Suprapubic skin (tissue), 4 donors: ENCODE measurements around the gene AKAP17A. TPM values are rescaled to one million over a fixed set of nuclear protein-coding genes. Genes with fewer than 3 reads are reported as not detected.
"Not testable (repeated sequence)": the region's sequence is repeated elsewhere in the genome, so short reads cannot be mapped to it uniquely, and the experiment has no call there.

Experiments used
- DNase-seq, 2 donors: peaks; one replicate each; pipeline ENCODE4 v3.0.0-alpha.2; 2019; ENCODE audit warnings: low spot score in 2 of 2
- H3K27ac ChIP-seq: fragments of 200-600 bp; sonication (generic); one replicate; pipeline ENCODE4 v1.5.1; 2019
- H3K27me3 ChIP-seq: fragments of 200-600 bp; sonication (generic); one replicate; pipeline ENCODE4 v1.5.1; 2019
- H3K36me3 ChIP-seq: fragments of 200-600 bp; sonication (generic); one replicate; pipeline ENCODE4 v1.5.1; 2019
- H3K4me1 ChIP-seq: fragments of 200-600 bp; sonication (generic); one replicate; pipeline ENCODE4 v1.5.1; 2019
- H3K4me3 ChIP-seq: fragments of 200-600 bp; sonication (generic); one replicate; pipeline ENCODE4 v1.5.1; 2019; ENCODE audit warnings: mild to moderate bottlenecking
- H3K9me3 ChIP-seq: fragments of 200-600 bp; sonication (generic); one replicate; pipeline ENCODE4 v1.5.1; 2019
- CTCF ChIP-seq, 2 donors: fragments of 200-600 bp in 1 of 2; fragments of 450-650 bp in 1 of 2; sonication (generic) in 1 of 2; IDR thresholded peaks; one replicate each; pipeline ENCODE4 v1.5.1; 2016 to 2019; ENCODE audit warnings: antibody characterized with exemption in 2 of 2, mild to moderate bottlenecking in 1 of 2, moderate library complexity in 1 of 2
- EP300 ChIP-seq: sonication (generic); formaldehyde crosslinking; IDR thresholded peaks from one replicate; pipeline ENCODE4 v1.6.1; 2017; ENCODE audit warnings: antibody characterized with exemption
- POLR2A ChIP-seq, 2 donors: fragments of 450-650 bp; IDR thresholded peaks; one replicate each; pipeline ENCODE4 v1.6.1; 2017; ENCODE audit warnings: antibody characterized with exemption in 2 of 2, mild to moderate bottlenecking in 2 of 2, moderate library complexity in 2 of 2
- POLR2AphosphoS5 ChIP-seq, 3 donors: sonication (generic); formaldehyde crosslinking; IDR thresholded peaks; one replicate each; pipeline ENCODE4 v1.6.1; 2017; ENCODE audit warnings: antibody characterized with exemption in 3 of 3
- WGBS: methylation state at CpG from one replicate; pipeline ENCODE4 v1.1.5; 2018; 5-methylcytosine and 5-hydroxymethylcytosine counted together
- total RNA-seq, 4 donors: library from RNA; depleted of rRNA; stranded (reverse); fragments of >200 nt; gene quantifications; one replicate each; pipeline ENCODE4 v1.1.0, GENCODE V29; 2016

The AKAP17A gene
- total RNA-seq, 4 donors from 2014 or later, result 31.4 to 86.7 (median 37.9) TPM

DNA sequence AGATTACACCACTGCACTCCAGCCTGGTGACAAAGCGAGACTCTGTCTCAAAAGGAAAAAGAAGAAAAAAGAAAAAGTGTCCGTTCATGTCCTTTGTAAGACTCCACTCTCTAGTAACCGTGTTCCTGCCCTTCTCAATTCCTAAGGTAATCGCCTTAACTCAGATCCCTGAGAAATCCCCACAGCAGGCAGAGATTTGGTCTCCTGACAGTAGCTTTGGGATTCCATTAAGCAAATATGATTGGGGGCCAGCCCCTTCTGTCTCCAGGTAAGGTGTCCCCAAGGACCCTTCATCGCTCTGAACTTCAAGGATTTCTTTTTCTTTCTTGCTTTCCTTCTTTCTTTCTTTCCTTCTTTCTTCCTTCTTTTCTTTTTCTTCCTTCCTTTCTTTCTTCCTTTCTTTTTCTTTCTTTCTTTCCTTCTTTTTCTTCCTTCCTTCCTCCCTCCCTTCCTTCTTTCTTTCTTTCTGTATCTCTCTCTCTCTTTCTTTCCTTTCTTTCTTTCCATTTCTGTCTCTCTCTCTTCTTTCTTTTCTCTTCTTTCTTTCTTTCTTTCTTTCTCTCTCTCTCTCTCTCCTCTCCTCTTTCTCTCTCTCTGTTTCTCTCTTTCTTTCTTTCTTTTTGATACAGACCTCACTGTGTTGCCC is 21.4 kb downstream of the AKAP17A start:
- 85% methylated on average over 5 of the region's 5 CpGs for WGBS
- no peak for TF ChIP-seq POLR2A (IDR thresholded peaks at IDR 0.05)
- TF ChIP-seq CTCF (IDR thresholded peaks at IDR 0.05), result no peak
- TF ChIP-seq EP300, result no peak
- no peak for TF ChIP-seq POLR2AphosphoS5 (IDR thresholded peaks at IDR 0.05)
- no peaks in the 10 kb centered on the region for H3K36me3 ChIP-seq
- no peaks in the 10 kb centered on the region for H3K9me3 ChIP-seq
- no peak for DNase-seq
- H3K4me3 ChIP-seq, result no peak overlapping the region
- no peak overlapping the region for H3K27ac ChIP-seq
- no peaks in the 10 kb centered on the region for H3K4me1 ChIP-seq
- no peaks in the 10 kb centered on the region for H3K27me3 ChIP-seq

DNA sequence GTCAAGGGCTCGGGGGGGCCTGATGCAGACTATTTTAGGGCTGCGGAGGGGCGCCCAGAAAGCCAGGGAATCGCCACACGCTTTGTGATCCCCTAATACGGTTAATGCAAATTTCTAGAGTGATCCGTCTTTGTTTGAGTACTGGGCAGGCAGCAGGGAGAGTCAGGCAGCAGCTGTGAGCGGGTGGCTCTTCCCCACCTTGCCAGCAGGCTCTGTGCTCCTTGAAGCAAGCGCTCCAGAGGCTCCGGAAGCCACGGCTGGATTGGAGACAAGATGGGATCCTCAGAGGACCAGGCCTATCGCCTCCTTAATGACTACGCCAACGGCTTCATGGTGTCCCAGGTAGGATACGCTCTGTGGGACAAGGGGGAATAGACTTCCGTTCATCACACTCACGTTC is 23.5 kb downstream of the AKAP17A start, which contains the start of gene ASMT:
TSS of gene ASMT (plus strand) at position 133 of the 400 bp plus-strand sequence. CDS start at position 274, 141 bp downstream.
- WGBS, result 79% methylated on average over 12 of the region's 17 CpGs
- no peaks in the 10 kb centered on the region for H3K4me1 ChIP-seq
- H3K27ac ChIP-seq, result no peak within 1 kb of the TSS
- no peaks in the 10 kb centered on the region for H3K36me3 ChIP-seq
- H3K27me3 ChIP-seq, result no peaks in the 10 kb centered on the region
- no peak for DNase-seq
- H3K9me3 ChIP-seq, result no peaks in the 10 kb centered on the region
- no peak for TF ChIP-seq POLR2AphosphoS5 (IDR thresholded peaks at IDR 0.05)
- H3K4me3 ChIP-seq, result no peak within 1 kb of the TSS

- Histone ChIP-seq H3K27me3 (no peaks in the 10 kb centered on the region), H3K9me3 (no peaks in the 10 kb centered on the region), H3K4me1 (no peaks in the 10 kb centered on the region), H3K36me3 (no peaks in the 10 kb centered on the region), H3K4me3 (no peak overlapping the region), H3K27ac (no peak overlapping the region)
- 72% methylated on average over 4 of the region's 4 CpGs for WGBS
- TF ChIP-seq POLR2AphosphoS5 (IDR thresholded peaks at IDR 0.05), result no peak
- no peak for TF ChIP-seq EP300
- TF ChIP-seq POLR2A (IDR thresholded peaks at IDR 0.05), result no peak
- TF ChIP-seq CTCF (IDR thresholded peaks at IDR 0.05), result no peak
- DNase-seq, result no peak
These were observed 27.3 kb downstream of the AKAP17A start for GRCh38 chrX:1618689-1619088.

DNA sequence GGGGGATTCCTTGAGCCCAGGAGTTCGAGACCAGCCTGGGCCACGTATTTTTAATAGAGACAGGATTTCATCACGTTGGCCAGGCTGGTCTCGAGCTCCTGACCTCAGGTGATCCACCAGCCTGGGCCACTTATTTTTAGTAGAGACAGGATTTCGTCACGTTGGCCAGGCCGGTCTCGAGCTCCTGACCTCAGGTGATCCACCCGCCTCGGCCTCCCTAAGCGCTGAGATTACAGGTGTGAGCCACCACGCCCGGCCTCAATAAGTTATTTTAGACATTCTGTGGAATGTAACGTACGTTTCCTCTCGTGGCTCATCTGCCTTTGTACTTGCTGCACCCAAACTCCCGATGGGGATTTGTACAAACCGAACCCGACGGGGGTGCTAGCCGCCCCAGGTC is 32.3 kb downstream of the AKAP17A start:
- Histone ChIP-seq H3K27me3 (no peaks in the 10 kb centered on the region), H3K27ac (no peak overlapping the region), H3K4me1 (no peaks in the 10 kb centered on the region), H3K36me3 (no peaks in the 10 kb centered on the region), H3K9me3 (no peaks in the 10 kb centered on the region), H3K4me3 (no peak overlapping the region)
- DNase-seq, result no peak
- TF ChIP-seq POLR2A (IDR thresholded peaks at IDR 0.05), result no peak
- no peak for TF ChIP-seq POLR2AphosphoS5 (IDR thresholded peaks at IDR 0.05)
- TF ChIP-seq EP300, result no peak
- TF ChIP-seq CTCF (IDR thresholded peaks at IDR 0.05), result no peak
- 77% methylated on average over 18 of the region's 21 CpGs for WGBS

- not testable (repeated sequence) for H3K9me3 ChIP-seq, H3K27me3 ChIP-seq, H3K4me1 ChIP-seq, DNase-seq, H3K27ac ChIP-seq, H3K36me3 ChIP-seq, H3K4me3 ChIP-seq
- WGBS, result 71% methylated on average over 11 of the region's 14 CpGs
These were observed 32.9 kb downstream of the AKAP17A start for GRCh38 chrX:1624158-1624860.

GRCh38 chrX:1624861-1625215 is 33.4 kb downstream of the AKAP17A start:
- not testable (repeated sequence) for H3K36me3 ChIP-seq, H3K27me3 ChIP-seq, H3K27ac ChIP-seq, H3K4me3 ChIP-seq, H3K4me1 ChIP-seq, DNase-seq, H3K9me3 ChIP-seq
- WGBS, result 93% methylated on average over 6 of the region's 7 CpGs
